HG03159 (cell line): ENCODE results near the gene ERC2.
"Not testable (repeated sequence)": the region's sequence is repeated elsewhere in the genome, so short reads cannot be mapped to it uniquely, and the experiment has no call there.

Experiments
- ATAC-seq: cut with Tn5 transposase; IDR thresholded peaks from one replicate; pipeline ENCODE4 v1.9.1; 2021; ENCODE audit warnings: mild to moderate bottlenecking, moderate library complexity; ENCODE audit not compliant: unreplicated experiment

Gene ERC2

DNA sequence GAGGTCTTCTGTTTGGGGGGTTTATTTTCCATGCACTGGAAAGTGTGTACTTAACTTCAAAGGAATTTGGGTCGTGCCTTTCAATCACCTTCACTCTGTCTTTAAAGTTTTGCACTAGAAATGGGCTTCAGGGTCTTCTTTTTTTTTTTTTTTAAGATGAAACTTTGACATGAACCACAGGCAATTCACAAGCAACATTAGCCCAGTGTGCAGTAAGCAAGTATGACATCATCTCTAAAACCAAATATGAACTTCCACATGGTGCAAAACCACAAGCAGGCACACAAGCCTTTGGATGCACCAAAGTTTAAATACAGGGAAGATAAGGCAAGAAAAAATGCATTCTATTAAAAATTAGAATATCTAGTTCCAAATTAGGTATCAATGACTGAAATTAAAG, 381.9 kb downstream of the ERC2 start:
- no peak for ATAC-seq

GRCh38 chr3:56081246-56081645, 387.0 kb downstream of the ERC2 start:
- ATAC-seq: no peak

DNA sequence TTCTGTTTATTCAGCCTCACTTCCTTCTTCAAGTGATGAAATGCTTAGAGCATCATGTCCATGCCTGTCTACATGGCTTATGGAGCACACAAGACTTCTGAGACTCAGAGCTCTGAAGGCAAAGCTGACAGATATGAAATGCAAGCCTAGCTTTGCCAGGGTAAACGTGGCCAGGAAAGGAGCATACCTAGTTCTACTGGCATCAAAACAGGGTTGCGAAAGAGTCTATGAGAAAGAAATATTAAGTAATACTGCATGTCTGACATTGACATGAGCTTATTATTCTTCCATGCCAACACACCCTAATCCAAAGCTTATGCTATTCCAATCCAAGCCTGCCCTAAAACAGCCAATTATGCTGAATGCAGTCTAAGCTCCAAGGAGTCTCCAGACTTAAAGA, 391.5 kb downstream of the ERC2 start:
- no peak for ATAC-seq

DNA sequence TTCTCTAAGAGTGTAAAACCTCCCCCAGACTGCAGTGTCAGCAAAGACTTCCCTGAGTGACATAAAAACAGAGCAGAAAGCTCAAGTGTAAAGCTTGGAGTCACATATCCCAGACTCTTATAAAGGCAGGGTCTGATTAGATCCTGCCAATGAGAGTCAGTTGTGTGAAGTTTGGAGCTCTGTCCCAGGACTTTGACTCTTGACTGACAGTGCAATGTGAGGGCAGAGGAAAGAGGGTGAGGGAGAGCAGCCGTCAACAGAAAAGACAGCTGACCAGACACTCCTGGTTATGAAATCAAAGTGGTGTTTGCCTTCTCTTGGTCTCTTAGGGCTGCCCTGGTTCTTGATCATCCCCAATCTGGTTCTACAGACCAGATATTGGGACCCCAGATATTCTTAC, 393.2 kb downstream of the ERC2 start:
- no peak for ATAC-seq

- no peak for ATAC-seq
Observed at GRCh38 chr3:56069766-56070165, 398.5 kb downstream of the ERC2 start.

- ATAC-seq: not testable (repeated sequence)
Observed at GRCh38 chr3:56066405-56066804, 401.9 kb downstream of the ERC2 start.

DNA sequence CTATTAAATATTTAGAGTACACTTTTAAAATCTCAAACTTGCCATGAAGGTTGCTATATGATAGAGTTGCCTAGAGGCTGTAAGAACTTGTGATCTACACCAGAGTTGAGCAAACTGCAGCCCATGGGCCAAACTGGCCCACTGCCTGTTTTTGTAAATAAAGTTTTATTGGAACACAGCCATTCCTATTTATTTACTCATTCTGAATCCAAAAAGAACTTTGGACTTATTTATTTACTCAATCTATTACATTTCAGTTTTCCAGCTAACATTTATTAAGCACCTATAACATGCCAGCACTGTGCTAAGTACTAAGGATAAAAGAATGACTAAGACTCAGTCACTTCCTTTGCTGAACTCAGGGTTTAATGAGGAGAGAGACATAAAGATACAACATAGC, 403.6 kb downstream of the ERC2 start:
- ATAC-seq: no peak

- ATAC-seq: no peak
Observed at GRCh38 chr3:56061279-56061626, 407.0 kb downstream of the ERC2 start.

- no peak for ATAC-seq
Observed at GRCh38 chr3:56060521-56061278, 407.6 kb downstream of the ERC2 start.

- no peak for ATAC-seq
Observed at GRCh38 chr3:56059731-56060130, 408.5 kb downstream of the ERC2 start.

GRCh38 chr3:56055951-56056350, 412.3 kb downstream of the ERC2 start:
- ATAC-seq: no peak

- no peak for ATAC-seq
Observed at GRCh38 chr3:56055546-56055945, 412.7 kb downstream of the ERC2 start.

GRCh38 chr3:56054844-56055243, 413.4 kb downstream of the ERC2 start:
- no peak for ATAC-seq

DNA sequence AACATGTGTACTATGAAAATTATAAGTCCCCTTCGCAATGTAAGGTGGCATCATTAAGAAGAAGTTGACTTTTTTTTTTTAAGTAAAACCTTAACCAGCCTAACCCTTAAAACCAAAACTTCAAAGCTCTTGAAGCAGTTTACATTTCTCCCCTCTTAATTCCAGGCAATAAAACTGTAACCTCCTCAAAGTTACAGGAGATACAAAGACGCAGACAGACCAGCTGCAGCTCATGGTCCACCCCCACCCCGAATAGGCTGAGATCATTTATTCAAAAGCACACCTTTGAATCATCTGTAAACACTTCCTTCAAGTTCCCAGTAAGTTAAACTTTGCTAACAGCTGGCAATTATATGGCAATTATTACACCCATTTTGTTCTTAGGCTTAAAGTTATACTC, 414.5 kb downstream of the ERC2 start:
- no peak for ATAC-seq

DNA sequence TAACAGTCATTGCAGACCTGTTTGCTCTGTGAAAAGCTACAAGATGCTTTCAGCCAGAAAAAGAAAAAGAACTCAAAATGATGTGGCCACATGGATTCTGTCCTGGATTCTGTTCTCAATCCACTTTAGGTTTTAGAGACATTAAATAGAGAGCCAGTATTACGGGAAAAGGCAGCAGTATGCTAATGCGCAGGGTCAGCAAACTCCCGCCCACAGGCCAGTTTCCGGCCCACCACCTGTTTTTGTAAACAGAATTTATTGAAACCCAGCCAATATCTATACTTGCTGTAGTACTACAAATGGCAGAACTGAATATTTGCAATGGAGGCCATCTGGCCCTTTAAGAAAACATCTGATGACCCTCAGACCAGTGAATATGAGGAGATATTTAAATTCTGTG, 416.1 kb downstream of the ERC2 start:
- ATAC-seq: no peak

DNA sequence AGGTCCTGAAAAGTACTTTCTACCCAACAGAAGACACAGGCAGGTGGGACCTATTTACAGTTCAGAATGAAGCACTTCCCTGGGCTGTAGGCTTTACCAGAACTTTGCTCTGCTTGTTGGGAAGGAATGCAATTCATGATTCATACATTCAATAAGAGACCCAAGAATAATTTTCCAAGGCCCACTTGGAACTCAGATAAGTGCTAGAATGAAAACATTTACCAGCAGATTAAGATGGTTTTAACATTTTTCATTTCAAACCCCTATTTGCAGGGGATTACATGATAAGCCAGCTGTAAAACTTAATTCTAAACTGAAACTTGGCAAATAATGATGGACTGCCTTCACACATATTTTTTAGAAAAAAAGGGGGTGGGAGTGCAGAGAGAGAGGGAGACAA, 417.2 kb downstream of the ERC2 start:
- ATAC-seq: no peak

DNA sequence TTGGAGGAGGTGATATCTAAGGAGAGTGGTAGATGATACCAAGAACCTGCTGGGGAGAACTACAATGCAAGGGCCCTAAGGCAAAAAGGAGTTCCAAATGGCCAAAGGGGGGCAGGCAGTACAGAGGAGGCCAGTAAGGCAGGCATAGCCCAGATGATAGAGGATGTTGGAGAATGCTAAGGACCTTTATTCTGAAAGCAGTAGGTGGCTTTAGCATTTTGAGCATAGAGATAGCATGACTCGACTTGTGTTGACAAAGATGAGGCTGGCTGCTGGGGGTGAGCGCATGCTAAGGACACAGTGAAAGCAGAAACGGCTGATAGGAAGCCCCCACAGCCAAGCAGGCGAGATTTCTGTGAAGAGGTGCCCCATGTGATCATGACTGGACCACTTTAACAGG, 419.3 kb downstream of the ERC2 start:
- no peak for ATAC-seq

DNA sequence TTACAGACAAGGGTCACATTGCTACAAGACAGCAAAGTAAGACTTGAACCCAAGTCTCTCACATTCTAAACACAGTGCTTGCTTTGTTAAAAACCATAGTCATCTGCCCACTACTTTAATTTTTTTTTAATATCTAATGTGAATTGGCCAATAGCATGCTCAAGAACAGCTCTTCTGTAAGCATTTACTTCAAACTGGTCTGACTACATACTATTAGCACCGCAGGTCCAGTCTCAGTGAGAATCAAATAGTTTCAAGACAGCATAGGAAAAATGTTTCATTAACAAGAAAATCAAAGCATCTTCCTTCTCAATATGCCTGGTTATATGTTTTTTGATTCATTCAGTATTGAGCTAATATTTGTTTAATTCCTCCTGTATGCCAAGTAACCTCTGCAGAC, 419.9 kb downstream of the ERC2 start:
- ATAC-seq: no peak

DNA sequence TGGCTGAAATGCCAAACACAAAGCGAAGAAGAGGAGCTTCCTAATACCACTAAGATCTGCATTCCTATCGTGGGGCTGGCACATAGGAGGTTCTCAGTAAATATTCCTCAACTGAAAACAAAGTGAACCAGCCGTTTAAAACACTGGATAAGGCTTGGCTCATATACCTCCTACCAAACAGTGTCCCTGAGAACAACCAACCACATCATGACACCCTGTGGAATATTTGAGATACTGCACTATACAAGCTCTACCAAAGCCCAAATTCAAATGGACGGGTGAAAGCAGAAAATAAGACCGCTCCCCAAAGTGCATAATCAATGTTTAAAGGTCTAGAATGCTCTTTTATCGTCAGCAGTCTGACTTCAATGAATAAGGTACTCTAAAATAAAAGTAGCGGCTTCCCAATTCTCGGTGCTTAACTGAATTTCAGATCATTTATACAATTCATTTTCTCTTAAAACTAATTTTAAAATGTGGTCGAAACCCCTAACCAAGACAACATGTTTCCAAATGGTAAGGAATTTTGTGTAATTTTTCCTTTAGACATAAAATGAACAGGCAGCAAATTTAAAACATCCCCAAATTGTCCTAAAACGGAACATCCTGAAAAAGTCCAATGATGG, 425.8 kb downstream of the ERC2 start:
- ATAC-seq: no peak

DNA sequence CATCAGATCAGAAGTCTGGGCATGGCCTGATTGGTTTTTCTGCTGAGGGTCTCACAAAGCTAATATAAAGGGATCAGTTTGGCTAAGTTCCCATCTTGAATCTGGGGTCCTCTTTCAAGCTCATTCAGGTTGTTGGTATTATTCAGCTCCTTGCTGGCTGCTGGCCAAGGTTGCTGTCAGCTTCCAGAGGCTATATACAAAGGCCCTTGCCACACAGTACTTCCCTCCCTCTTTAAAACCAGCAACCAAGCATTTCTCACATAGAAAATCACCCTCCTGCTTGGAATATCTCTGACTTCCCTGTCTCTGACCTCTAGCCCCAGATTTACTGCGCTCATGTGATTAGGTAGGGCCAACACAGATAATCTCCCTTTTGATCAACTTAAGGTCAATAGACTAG, 442.9 kb downstream of the ERC2 start:
- no peak for ATAC-seq

DNA sequence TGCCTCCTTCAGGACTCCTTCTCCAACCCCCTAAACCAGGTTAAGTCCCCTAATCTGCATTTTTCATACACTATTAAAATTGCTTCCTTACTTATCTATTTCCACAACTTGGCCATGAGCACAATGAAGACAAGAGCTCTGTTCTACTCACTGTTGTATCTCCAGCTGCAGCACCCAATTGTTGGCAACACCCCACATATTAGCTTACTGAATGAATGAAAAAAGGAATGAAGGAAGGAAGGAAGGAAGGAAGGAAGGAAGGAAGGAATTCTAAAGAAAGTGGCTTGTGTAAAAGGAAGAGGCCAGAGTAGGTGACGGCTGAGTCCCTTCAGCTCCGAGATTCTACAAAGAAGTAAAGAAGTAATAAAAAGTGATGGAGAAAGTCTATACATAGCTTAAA, 444.7 kb downstream of the ERC2 start:
- no peak for ATAC-seq

DNA sequence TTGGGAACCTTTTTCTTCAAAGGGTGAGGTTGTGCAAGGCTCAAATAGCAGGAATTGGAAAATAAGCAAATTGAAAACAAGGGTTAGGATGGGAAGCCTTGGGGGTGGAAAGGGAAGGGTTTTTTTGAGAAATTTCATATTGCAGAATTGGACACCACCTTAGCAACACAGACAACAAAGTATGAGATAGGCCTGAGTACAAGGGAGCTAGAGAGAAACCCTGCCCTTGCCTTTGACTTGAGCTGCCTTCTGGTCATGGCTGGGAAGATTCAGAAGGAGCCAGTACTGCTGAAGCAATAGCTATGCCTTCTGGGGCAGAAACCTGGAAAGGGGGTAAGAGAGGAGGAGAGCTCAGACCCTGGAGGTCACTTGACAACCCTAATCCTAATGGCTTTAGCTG, 445.6 kb downstream of the ERC2 start:
- no peak for ATAC-seq
